Trophoblast cell (in vitro differentiated cells and primary cell): ENCODE measurements around the gene ORMDL1.
A peak's percentile ranks its signal among the peaks of the same experiment; 100 is the strongest.

Source experiments
- DNase-seq, 2 donors: peaks; one replicate each; pipeline ENCODE4 v3.0.0-alpha.2; 2016
- H2AFZ ChIP-seq: 2 replicates; pipeline ENCODE4 v1.6.1; 2013; ENCODE audit warnings: low read length, moderate library complexity, mild to moderate bottlenecking; ENCODE audit not compliant: insufficient read depth, poor library complexity
- H2AK5ac ChIP-seq: 2 replicates; pipeline ENCODE4 v1.6.1; 2013; ENCODE audit warnings: mild to moderate bottlenecking, low read length
- H2BK120ac ChIP-seq: 2 replicates; pipeline ENCODE4 v1.6.1; 2013; ENCODE audit warnings: low read length, mild to moderate bottlenecking, moderate library complexity; ENCODE audit not compliant: insufficient read depth, poor library complexity
- H2BK12ac ChIP-seq: 2 replicates; pipeline ENCODE4 v1.6.1; 2013; ENCODE audit warnings: mild to moderate bottlenecking, low read length, moderate library complexity
- H2BK5ac ChIP-seq: 2 replicates; pipeline ENCODE4 v1.6.1; 2013; ENCODE audit warnings: low read length, low read depth, moderate library complexity, mild to moderate bottlenecking; ENCODE audit not compliant: poor library complexity
- H3K14ac ChIP-seq: 2 replicates; pipeline ENCODE4 v1.6.1; 2013; ENCODE audit warnings: mild to moderate bottlenecking, low read length
- H3K18ac ChIP-seq: 2 replicates; pipeline ENCODE4 v1.6.1; 2013; ENCODE audit warnings: mild to moderate bottlenecking, low read length
- H3K23ac ChIP-seq: 2 replicates; pipeline ENCODE4 v1.6.1; 2013; ENCODE audit warnings: low read length
- H3K27ac ChIP-seq: 2 replicates; pipeline ENCODE4 v1.5.1; 2013; ENCODE audit warnings: low read depth, mild to moderate bottlenecking, inconsistent platforms, low read length, moderate library complexity
- H3K27me3 ChIP-seq: 2 replicates; pipeline ENCODE4 v1.6.1; 2013; ENCODE audit warnings: inconsistent platforms, mild to moderate bottlenecking, low read length, moderate library complexity; ENCODE audit not compliant: insufficient read depth
- H3K36me3 ChIP-seq, 2 experiments: 1 replicate in 1 of 2; 2 replicates in 1 of 2; pipeline ENCODE4 v1.6.1; 2013; ENCODE audit warnings: low read length in 2 of 2, mild to moderate bottlenecking in 2 of 2, moderate library complexity in 1 of 2; ENCODE audit not compliant: insufficient read depth in 2 of 2, control insufficient read depth in 1 of 2
- H3K4ac ChIP-seq: 2 replicates; pipeline ENCODE4 v1.6.1; 2013; ENCODE audit warnings: low read depth, mild to moderate bottlenecking, low read length, moderate library complexity
- H3K4me1 ChIP-seq, 2 experiments: 1 replicate in 1 of 2; 2 replicates in 1 of 2; pipeline ENCODE4 v1.6.1; 2013; ENCODE audit warnings: low read length in 2 of 2, mild to moderate bottlenecking in 2 of 2, moderate library complexity in 1 of 2; ENCODE audit not compliant: insufficient read depth in 2 of 2, control insufficient read depth in 1 of 2
- H3K4me2 ChIP-seq: 2 replicates; pipeline ENCODE4 v1.6.1; 2013; ENCODE audit warnings: inconsistent platforms, mild to moderate bottlenecking, low read length, moderate library complexity
- H3K4me3 ChIP-seq: 2 replicates; pipeline ENCODE4 v1.5.1; 2013; ENCODE audit warnings: mild to moderate bottlenecking, low read depth, low read length, inconsistent platforms
- H3K79me1 ChIP-seq: one replicate; pipeline ENCODE4 v1.6.1; 2013; ENCODE audit warnings: low read length
- H3K79me2 ChIP-seq: 2 replicates; pipeline ENCODE4 v1.6.1; 2013; ENCODE audit warnings: low read length, mild to moderate bottlenecking; ENCODE audit not compliant: control insufficient read depth, insufficient read depth, poor library complexity
- H3K9ac ChIP-seq: 2 replicates; pipeline ENCODE4 v1.6.1; 2013; ENCODE audit warnings: mild to moderate bottlenecking, low read length
- H3K9me3 ChIP-seq: 2 replicates; pipeline ENCODE4 v1.6.1; 2013; ENCODE audit warnings: low read depth, mild to moderate bottlenecking, control low read depth, inconsistent platforms, low read length; ENCODE audit not compliant: insufficient read depth
- H4K12ac ChIP-seq: 2 replicates; pipeline ENCODE4 v1.6.1; 2013; ENCODE audit warnings: low read depth, mild to moderate bottlenecking, low read length, moderate library complexity
- H4K8ac ChIP-seq: 2 replicates; pipeline ENCODE4 v1.6.1; 2013; ENCODE audit warnings: low read depth, mild to moderate bottlenecking, low read length, moderate library complexity
- H4K91ac ChIP-seq: one replicate; pipeline ENCODE4 v1.6.1; 2013; ENCODE audit warnings: low read depth, mild to moderate bottlenecking, low read length, moderate library complexity
- WGBS: extraction: QIAGEN DNeasy Blood & Tissue Kit; methylation state at CpG from one replicate; pipeline ENCODE4 v1.1.7; 2013; ENCODE audit warnings: missing lambda C conversion rate; ENCODE audit not compliant: insufficient read length, insufficient coverage; ENCODE audit errors: extremely low coverage; 5-methylcytosine and 5-hydroxymethylcytosine counted together

Gene ORMDL1

GRCh38 chr2:189824694-189825396, 40.7 kb upstream of the ORMDL1 start:
- Histone ChIP-seq H4K8ac (no peak overlapping the region), H2AFZ (no peak overlapping the region)

GRCh38 chr2:189821953-189822748, 38.0 kb upstream of the ORMDL1 start:
- H4K91ac ChIP-seq = no peak overlapping the region
- no peak overlapping the region for H3K4ac ChIP-seq
- no peak overlapping the region for H2BK5ac ChIP-seq
- H3K79me2 ChIP-seq = no peaks in the 10 kb centered on the region
- no peak overlapping the region for H2BK120ac ChIP-seq
- no peaks in the 10 kb centered on the region for H3K9me3 ChIP-seq
- H3K4me1 ChIP-seq = no peaks in the 10 kb centered on the region
- H2BK12ac ChIP-seq = no peak overlapping the region
- H3K27ac ChIP-seq = no peak overlapping the region
- peak in 1 of 2 donors; percentile 76 for DNase-seq
- no peak overlapping the region for H4K12ac ChIP-seq
- no peak overlapping the region for H3K23ac ChIP-seq
- no peak overlapping the region for H3K4me2 ChIP-seq
- H2AFZ ChIP-seq = no peak overlapping the region
- H3K18ac ChIP-seq = no peak overlapping the region
- no CpG with 5 or more reads among the region's 33 CpGs for WGBS
- no peak overlapping the region for H3K4me3 ChIP-seq
- H3K27me3 ChIP-seq = no peaks in the 10 kb centered on the region
- no peak overlapping the region for H2AK5ac ChIP-seq
- H3K79me1 ChIP-seq = no peaks in the 10 kb centered on the region
- no peak overlapping the region for H3K14ac ChIP-seq
- no peak overlapping the region for H3K9ac ChIP-seq
- H4K8ac ChIP-seq = no peak overlapping the region
- peaks cover 2 to 6% of the 10 kb centered on the region in 2 experiments for H3K36me3 ChIP-seq

More at GRCh38 chr2:189824694-189825396, 40.7 kb upstream of the ORMDL1 start:
- no peak overlapping the region for H4K91ac ChIP-seq
- no peaks in the 10 kb centered on the region for H3K4me1 ChIP-seq
- H3K18ac ChIP-seq = no peak overlapping the region
- no peaks in the 10 kb centered on the region for H3K79me2 ChIP-seq
- no peaks in the 10 kb centered on the region for H3K79me1 ChIP-seq
- no peaks in the 10 kb centered on the region for H3K9me3 ChIP-seq
- no peaks in the 10 kb centered on the region for H3K27me3 ChIP-seq
- H3K4ac ChIP-seq = no peak overlapping the region
- H2BK5ac ChIP-seq = no peak overlapping the region
- no peak overlapping the region for H2BK12ac ChIP-seq
- H4K12ac ChIP-seq = no peak overlapping the region
- no peak overlapping the region for H3K9ac ChIP-seq
- no peak overlapping the region for H3K27ac ChIP-seq
- H3K23ac ChIP-seq = no peak overlapping the region
- H3K36me3 ChIP-seq = peaks cover 2 to 6% of the 10 kb centered on the region in 2 experiments
- no peak overlapping the region for H3K4me2 ChIP-seq
- H3K4me3 ChIP-seq = no peak overlapping the region
- no peak overlapping the region for H2AK5ac ChIP-seq
- peak in 1 of 2 donors; percentile 54 for DNase-seq
- H2BK120ac ChIP-seq = no peak overlapping the region
- no CpG with 5 or more reads among the region's 3 CpGs for WGBS
- no peak overlapping the region for H3K14ac ChIP-seq

GRCh38 chr2:189819297-189819704, 35.2 kb upstream of the ORMDL1 start:
- Histone ChIP-seq H3K9me3 (no peaks in the 10 kb centered on the region), H3K4me3 (no peak overlapping the region), H3K4me1 (no peaks in the 10 kb centered on the region), H3K36me3 (peaks cover 2 to 6% of the 10 kb centered on the region in 2 experiments), H3K4ac (no peak overlapping the region), H2BK12ac (no peak overlapping the region), H3K27ac (no peak overlapping the region), H3K18ac (no peak overlapping the region), H3K79me2 (no peaks in the 10 kb centered on the region), H3K27me3 (no peaks in the 10 kb centered on the region), H3K23ac (no peak overlapping the region), H4K8ac (no peak overlapping the region), H2AK5ac (no peak overlapping the region), H2BK120ac (no peak overlapping the region), H4K91ac (no peak overlapping the region), H2BK5ac (no peak overlapping the region), H3K79me1 (no peaks in the 10 kb centered on the region), H2AFZ (no peak overlapping the region), H3K9ac (no peak overlapping the region), H3K14ac (no peak overlapping the region), H3K4me2 (no peak overlapping the region), H4K12ac (no peak overlapping the region)
- DNase-seq = no peak
- no CpG with 5 or more reads among the region's 1 CpG for WGBS

- Histone ChIP-seq H2AFZ (no peak overlapping the region), H3K9ac (no peak overlapping the region), H3K4ac (no peak overlapping the region), H3K4me3 (no peak overlapping the region), H4K12ac (no peak overlapping the region), H4K91ac (no peak overlapping the region), H3K4me2 (no peak overlapping the region), H2BK120ac (no peak overlapping the region), H3K36me3 (peaks cover 2 to 6% of the 10 kb centered on the region in 2 experiments), H3K23ac (no peak overlapping the region), H3K9me3 (no peaks in the 10 kb centered on the region), H3K18ac (no peak overlapping the region), H3K79me1 (no peaks in the 10 kb centered on the region), H3K4me1 (no peaks in the 10 kb centered on the region), H2BK5ac (no peak overlapping the region), H3K14ac (no peak overlapping the region), H2AK5ac (no peak overlapping the region), H2BK12ac (no peak overlapping the region), H4K8ac (no peak overlapping the region), H3K27ac (no peak overlapping the region), H3K27me3 (no peaks in the 10 kb centered on the region), H3K79me2 (no peaks in the 10 kb centered on the region)
- DNase-seq = no peak
- no CpG with 5 or more reads among the region's 3 CpGs for WGBS
These were observed 34.3 kb upstream of the ORMDL1 start for GRCh38 chr2:189818249-189819038.
